K562 (cell line): ENCODE data around the gene USP24. TPM values are rescaled to one million over a fixed set of nuclear protein-coding genes. Genes with fewer than 3 reads are reported as not detected.

Experiments used
- ATAC-seq: fragments of 200-7000 bp; cut with Tn5 transposase; 3 replicates; pipeline ENCODE4 v1.9.1; 2020; ENCODE audit warnings: moderate library complexity
- BruUV-seq: library from RNA; stranded (reverse); fragments of 400-500 nt; replicated peaks from 2 replicates; lab custom pipeline; 2021; lab: Mats Ljungman, UMichigan
- CTCF ChIA-PET: fragments of 300-600 bp; formaldehyde crosslinking; extraction: SDS; loops from one replicate; lab custom pipeline; 2021; ENCODE audit warnings: low intra/inter-chr PET ratio; lab: Yijun Ruan, JAX
- POLR2A ChIA-PET: fragments of 300-600, 350-650 bp; sonication (Branson Sonifier 250); formaldehyde crosslinking; extraction: SDS; loops from one replicate; lab custom pipeline; 2021; ENCODE audit warnings: antibody characterized with exemption, inconsistent platforms; lab: Yijun Ruan, JAX
- DNase-seq, 4 experiments: peaks; one replicate each; pipeline versions ENCODE4 v3.0.0 to v3.0.0-alpha.2; 2011 to 2018; ENCODE audit warnings: low spot score in 3 of 4, mixed read lengths in 3 of 4; ENCODE audit errors: extremely low read depth in 1 of 4
- FAIRE-seq: peaks from 2 replicates; lab custom pipeline; 2011; peaks lifted over from hg19 to GRCh38; lab: Jason Lieb, UNC
- H2AFZ ChIP-seq: 2 replicates; pipeline ENCODE4 v1.6.0; 2011; ENCODE audit warnings: low read depth, low read length, control low read depth, inconsistent platforms
- H3K27ac ChIP-seq: fragments of 200-600 bp; 3 replicates; pipeline ENCODE4 v1.8.0; 2011; ENCODE audit warnings: low read depth, mild to moderate bottlenecking, control low read depth, inconsistent platforms, low read length, moderate library complexity, mixed read lengths; ENCODE audit errors: extremely low read depth
- H3K27me3 ChIP-seq, 2 experiments: fragments of 300-600 bp in 1 of 2; 2 replicates in 1 of 2; 3 replicates in 1 of 2; pipeline versions ENCODE4 v1.6.0 to v1.8.0; 2011; ENCODE audit warnings: inconsistent platforms in 2 of 2, low read length in 2 of 2, mild to moderate bottlenecking in 1 of 2, mixed read lengths in 1 of 2, moderate library complexity in 1 of 2; ENCODE audit not compliant: control insufficient read depth in 2 of 2, insufficient read depth in 2 of 2
- H3K36me3 ChIP-seq: fragments of 300-600 bp; 3 replicates; pipeline ENCODE4 v1.8.0; 2011; ENCODE audit warnings: mild to moderate bottlenecking, low read length, inconsistent platforms; ENCODE audit not compliant: control insufficient read depth, insufficient read depth
- H3K4me1 ChIP-seq, 2 experiments: fragments of 200-600 bp in 1 of 2; replicated peaks in 1 of 2; 2 replicates in 1 of 2; 3 replicates in 1 of 2; pipeline versions ENCODE4 v1.5.1 to v1.8.0; 2011; ENCODE audit warnings: inconsistent platforms in 2 of 2, low read length in 2 of 2, mild to moderate bottlenecking in 1 of 2, mixed read lengths in 1 of 2, moderate library complexity in 1 of 2; ENCODE audit not compliant: control insufficient read depth in 2 of 2, insufficient read depth in 2 of 2
- H3K4me2 ChIP-seq: 2 replicates; pipeline ENCODE4 v1.6.1; 2011; ENCODE audit warnings: low read length, control low read depth, inconsistent platforms, mixed read lengths; ENCODE audit not compliant: insufficient read depth
- H3K4me3 ChIP-seq: fragments of 200-600 bp; sonication (generic), shearing (Covaris generic); 2 replicates; pipeline ENCODE4 v1.5.1; 2016; ENCODE audit warnings: control low read depth, inconsistent platforms
- H3K79me2 ChIP-seq: fragments of 200-600 bp; 3 replicates; pipeline ENCODE4 v1.8.0; 2011; ENCODE audit warnings: low read length, inconsistent platforms; ENCODE audit not compliant: control insufficient read depth, insufficient read depth
- H3K9ac ChIP-seq, 2 experiments: 2 replicates each; pipeline versions ENCODE4 v1.6.0 to v1.6.1; 2011; ENCODE audit warnings: low read depth in 2 of 2, low read length in 2 of 2, control low read depth in 1 of 2, inconsistent platforms in 1 of 2, mild to moderate bottlenecking in 1 of 2, mixed read lengths in 1 of 2; ENCODE audit not compliant: insufficient read depth in 1 of 2
- H3K9me1 ChIP-seq: one replicate; pipeline ENCODE4 v1.6.0; 2011; ENCODE audit warnings: inconsistent platforms, mild to moderate bottlenecking, low read length, moderate library complexity; ENCODE audit not compliant: control insufficient read depth, insufficient read depth
- H3K9me3 ChIP-seq: replicated peaks from 2 replicates; pipeline ENCODE4 v1.5.1; 2011; ENCODE audit warnings: low read depth, low read length, inconsistent platforms; ENCODE audit not compliant: control insufficient read depth, insufficient read depth
- H4K20me1 ChIP-seq: replicated peaks from 2 replicates; pipeline ENCODE4 v1.6.1; 2011; ENCODE audit warnings: low read length, inconsistent platforms, mixed read lengths; ENCODE audit not compliant: control insufficient read depth, insufficient read depth
- MYNN ChIP-seq, 2 experiments: sonication (generic); formaldehyde crosslinking in 1 of 2; IDR thresholded peaks; 2 replicates each; pipeline versions ENCODE4 v1.5.0 to v1.6.1; 2016 to 2020; ENCODE audit warnings: antibody characterized with exemption in 1 of 2, missing genetic modification reagents in 1 of 2
- POLR2B ChIP-seq: fragments of 450-650 bp; IDR thresholded peaks from 2 replicates; pipeline ENCODE4 v1.6.1; 2018; ENCODE audit warnings: low read depth; ENCODE audit not compliant: partially characterized antibody
- SAFB2 ChIP-seq: fragments of 200-400 bp; formaldehyde crosslinking; IDR thresholded peaks from 2 replicates; pipeline ENCODE4 v1.6.1; 2018; ENCODE audit warnings: borderline replicate concordance, low read length, low read depth, moderate library complexity; ENCODE audit not compliant: severe bottlenecking
- SUPT5H ChIP-seq: fragments of 450-650 bp; IDR thresholded peaks from 2 replicates; pipeline ENCODE4 v1.6.1; 2016
- ZNF644 ChIP-seq: fragments of 200-800 bp; sonication (Bioruptor generic); IDR thresholded peaks from 2 replicates; pipeline ENCODE4 v1.6.1; 2016; ENCODE audit warnings: low read depth, missing genetic modification characterization, missing compliant biosample characterization
- WGBS: fragments of 100-300 bp; shearing (Covaris generic); methylation state at CpG from one replicate; pipeline ENCODE4 v1.1.6; 2016; ENCODE audit warnings: low coverage, mixed read lengths; ENCODE audit not compliant: insufficient coverage; ENCODE audit errors: missing lambda C conversion rate; 5-methylcytosine and 5-hydroxymethylcytosine counted together
- in situ Hi-C: fragments of 300-500 bp; cut with MboI; formaldehyde crosslinking; loops from 4 replicates; pipeline ENCODE4 v1.15.0; 2018; ENCODE audit warnings: inconsistent platforms, mixed read lengths
- intact Hi-C: fragments of 100-400 bp; cut with micrococcal nuclease; formaldehyde crosslinking; loops from 2 replicates; pipeline ENCODE4 v1.14.2; 2022
- polyA plus RNA-seq, 8 experiments: library from polyadenylated mRNA; depleted of rRNA in 4 of 8; stranded (reverse) in 5 of 8; unstranded in 3 of 8; fragments of >200 nt; fragmentation: Nextera tagmentation in 2 of 8; fragmentation: Illumina TruSeq in 1 of 8; extraction: Ambion mirVana in 2 of 8; extraction: Trizol in 1 of 8; gene quantifications; 2 replicates each; pipeline versions ENCODE4 v1.2.1 to v1.2.3, GENCODE V29; 2011 to 2014; ENCODE audit warnings: inconsistent platforms in 1 of 8, missing spikeins in 1 of 8
- total RNA-seq, 7 experiments: library from RNA; depleted of rRNA in 6 of 7; stranded (reverse); fragments of >200 nt in 6 of 7; fragmentation: Illumina TruSeq in 2 of 7; extraction: Trizol in 2 of 7; gene quantifications; 2 replicates each; pipeline versions ENCODE4 v1.2.1 to v1.2.3, GENCODE V29; 2011 to 2021; ENCODE audit warnings: low replicate concordance in 1 of 7
- TF ChIP-seq, protein P1 (sequence below): sonication (generic); formaldehyde crosslinking; IDR thresholded peaks from 2 replicates; pipeline ENCODE4 v1.8.0; 2022; ENCODE audit warnings: missing genetic modification reagents, mild to moderate bottlenecking, borderline replicate concordance

USP24 gene
- total and polyA plus RNA-seq, 9 of the 15 experiments (the other 6 are each of a cell fraction or from before 2014, with no cell fraction given), result 7.7 to 62.6 (median 36.8) TPM

DNA sequence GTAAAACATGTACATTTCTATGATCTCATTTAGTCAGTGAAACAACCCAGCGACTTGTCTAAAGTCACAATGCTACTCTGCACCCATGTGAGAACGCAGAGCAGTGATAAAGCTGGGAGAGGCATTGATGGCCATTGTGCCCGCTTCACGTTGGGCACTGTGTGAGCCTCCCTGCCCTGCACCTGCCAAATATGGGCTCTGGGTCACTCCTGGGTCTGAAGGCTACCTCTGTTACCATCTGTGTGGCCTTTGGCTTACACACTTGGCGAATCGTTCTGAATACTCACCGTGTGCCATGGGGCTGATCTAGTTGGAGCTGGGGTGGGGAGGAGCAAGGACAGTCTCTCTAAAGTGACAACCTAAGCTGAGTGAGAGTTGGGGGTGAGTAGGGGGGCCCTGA, 145.9 kb downstream of the USP24 start:
- H3K4me2 ChIP-seq, result no peak overlapping the region
- H3K4me3 ChIP-seq, result no peak overlapping the region
- 93% methylated on average over 7 of the region's 7 CpGs for WGBS
- FAIRE-seq (no peak), ATAC-seq (no peak), DNase-seq (no peak)
- no TSS peak for BruUV-seq
- H3K27me3 ChIP-seq, result no peaks in the 10 kb centered on the region
- no peaks in the 10 kb centered on the region; a peak in 1 of 5 replicates for H3K4me1 ChIP-seq
- ChIA-PET POLR2A (interaction anchor here (0.7 to 1.1 kb wide), 3 partner anchors 12 to 70 kb away, joined by 3 to 4 read pairs (median 4); partner anchors contain the start of gene BSND), CTCF (no interaction called here)
- peaks cover 3% of the 10 kb centered on the region; the same call in 1 of the 2 replicates for H4K20me1 ChIP-seq
- TF ChIP-seq ZNF644 (tag) (no peak), MYNN (IDR thresholded peaks at IDR 0.05) (peak; percentile 22; the same call in 1 of the 2 replicates), MYNN (CRISPR knock-in tag; IDR thresholded peaks at IDR 0.05) (no peak), SAFB2 (no peak), SUPT5H (peak; percentile 30), POLR2B (peak; percentile 26)
- TF ChIP-seq, protein P1, sequence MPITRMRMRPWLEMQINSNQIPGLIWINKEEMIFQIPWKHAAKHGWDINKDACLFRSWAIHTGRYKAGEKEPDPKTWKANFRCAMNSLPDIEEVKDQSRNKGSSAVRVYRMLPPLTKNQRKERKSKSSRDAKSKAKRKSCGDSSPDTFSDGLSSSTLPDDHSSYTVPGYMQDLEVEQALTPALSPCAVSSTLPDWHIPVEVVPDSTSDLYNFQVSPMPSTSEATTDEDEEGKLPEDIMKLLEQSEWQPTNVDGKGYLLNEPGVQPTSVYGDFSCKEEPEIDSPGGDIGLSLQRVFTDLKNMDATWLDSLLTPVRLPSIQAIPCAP (CRISPR knock-in tag), result no peak
- H3K9ac ChIP-seq, result no peak overlapping the region
- peaks cover 95% of the 10 kb centered on the region for H3K36me3 ChIP-seq
- no peaks in the 10 kb centered on the region for H3K79me2 ChIP-seq
- intact Hi-C loops (no loop called here), in situ Hi-C loops (loop anchor here (5.0 kb wide), 1 partner anchor 33 kb away; no protein-coding TSS in a partner anchor)
- no peak overlapping the region for H2AFZ ChIP-seq
- H3K27ac ChIP-seq, result no peak overlapping the region
- no peaks in the 10 kb centered on the region for H3K9me1 ChIP-seq
- H3K9me3 ChIP-seq, result no peaks in the 10 kb centered on the region
